Measurements from ENCODE around the gene LRRC14B.

- TF ChIP-seq CTCF (conservative IDR thresholded peaks at IDR 0.05; ENCODE audit: low read length) (no peak), EZH2phosphoT487 (IDR thresholded peaks at IDR 0.05; ENCODE audit: borderline replicate concordance, low read depth, low read length) (no peak)
Measured at GRCh38 chr5:181160-181559, 10.1 kb upstream of the LRRC14B start.

Data from OCI-LY7 (cell line).